Activated T-cell treated with anti-CD3 and anti-CD28 coated beads for 24 hours (primary cell): ENCODE results near the gene CHD1L.
"Not testable (repeated sequence)": the region's sequence is repeated elsewhere in the genome, so short reads cannot be mapped to it uniquely, and the experiment has no call there.

Source experiments
- DNase-seq: peaks from one replicate; pipeline ENCODE4 v3.0.0-alpha.2; 2020; ENCODE audit warnings: low read depth

CHD1L gene

GRCh38 chr1:147270721-147271120 is 28.2 kb downstream of the CHD1L start:
- DNase-seq, result no peak

DNA sequence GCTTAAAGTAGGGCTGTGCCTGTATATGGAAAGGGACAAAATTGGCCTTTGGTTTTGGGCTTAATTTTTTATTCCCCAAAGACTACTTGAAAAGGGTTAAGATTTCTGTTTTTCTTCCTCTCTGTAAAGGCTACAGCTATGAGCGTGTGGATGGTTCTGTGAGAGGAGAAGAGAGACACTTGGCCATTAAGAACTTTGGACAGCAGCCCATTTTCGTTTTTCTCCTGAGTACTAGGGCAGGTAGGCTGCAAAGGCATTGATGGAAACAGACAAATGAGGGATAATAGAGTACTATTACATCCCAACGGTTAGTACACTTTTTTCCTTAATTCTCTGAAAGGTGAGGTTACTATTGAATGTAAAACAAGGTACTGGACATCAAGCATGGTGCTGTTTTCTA is 29.6 kb downstream of the CHD1L start:
- no peak for DNase-seq

GRCh38 chr1:147273409-147274336 is 31.2 kb downstream of the CHD1L start:
- DNase-seq, result no peak

- DNase-seq, result no peak
These were observed 39.5 kb downstream of the CHD1L start for GRCh38 chr1:147281950-147282349.

- no peak for DNase-seq
These were observed 40.5 kb downstream of the CHD1L start for GRCh38 chr1:147283011-147283410.

- DNase-seq, result no peak
These were observed 44.8 kb downstream of the CHD1L start for GRCh38 chr1:147287133-147287865.

- DNase-seq, result no peak
These were observed 49.5 kb downstream of the CHD1L start for GRCh38 chr1:147292012-147292411.

DNA sequence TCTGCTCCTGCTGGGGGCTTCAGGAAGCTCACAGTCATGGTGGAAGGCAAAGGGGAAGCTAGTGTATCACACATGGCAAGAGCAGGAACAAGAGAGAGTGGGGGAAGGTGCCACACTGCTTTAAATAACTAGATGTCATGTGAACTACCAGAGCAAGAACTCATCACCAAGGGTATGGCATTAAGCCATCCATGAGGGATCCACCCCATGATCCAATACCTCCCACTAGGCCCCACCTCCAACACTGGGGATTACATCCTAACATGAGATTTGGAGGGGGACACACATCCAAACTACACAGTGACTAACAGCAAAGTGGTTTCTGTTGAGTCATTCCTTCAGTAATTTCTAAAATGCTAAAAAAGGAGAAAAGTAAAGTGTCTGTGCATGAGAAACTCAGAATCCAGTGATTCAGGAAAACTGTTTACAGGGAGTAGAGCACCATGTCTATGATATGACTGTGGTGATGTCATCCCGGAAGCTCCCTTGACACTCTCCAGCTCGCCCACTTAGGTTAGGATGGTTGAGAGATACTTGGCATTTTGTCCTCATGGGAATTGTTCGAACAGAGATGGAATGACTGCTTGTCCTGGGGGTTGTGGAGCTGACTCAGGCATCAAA is 50.3 kb downstream of the CHD1L start:
- no peak for DNase-seq

- DNase-seq, result no peak
These were observed 55.0 kb downstream of the CHD1L start for GRCh38 chr1:147297438-147297837.

DNA sequence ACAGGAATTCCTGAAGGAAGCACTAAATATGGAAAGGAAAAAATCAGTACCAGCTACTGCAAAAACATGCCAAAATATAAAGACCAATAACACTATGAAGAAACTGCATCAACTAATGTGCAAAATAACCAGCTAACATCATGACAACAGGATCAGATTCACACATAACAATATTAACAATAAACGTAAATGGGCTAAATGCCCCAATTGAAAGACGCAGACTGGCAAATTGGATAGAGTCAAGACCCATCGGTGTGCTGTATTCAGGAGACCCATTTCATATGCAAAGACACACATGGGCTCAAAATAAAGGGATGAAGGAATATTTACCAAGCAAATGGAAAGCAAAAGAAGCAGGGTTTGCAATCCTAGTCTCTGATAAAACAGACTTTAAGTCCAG is 63.3 kb downstream of the CHD1L start:
- DNase-seq, result not testable (repeated sequence)

DNA sequence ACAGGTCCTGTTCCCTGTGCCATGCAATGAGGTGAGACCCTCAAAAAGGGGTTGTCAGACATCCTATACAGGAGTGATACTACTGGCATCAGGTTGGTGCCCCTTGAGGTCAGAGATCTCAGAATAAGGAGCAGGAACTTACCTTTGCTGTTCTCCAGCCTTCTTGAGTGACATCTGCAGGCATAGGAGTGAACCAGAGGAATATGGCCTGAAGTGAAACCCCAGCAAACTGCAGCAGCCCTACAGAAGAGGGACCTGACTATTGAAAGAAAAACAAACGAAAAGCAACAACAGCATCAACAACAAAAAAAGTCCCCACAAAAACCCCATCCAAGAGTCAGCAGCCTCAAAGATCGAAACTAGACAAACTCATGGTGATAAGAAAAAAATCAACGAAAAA is 74.5 kb downstream of the CHD1L start:
- DNase-seq, result no peak

DNA sequence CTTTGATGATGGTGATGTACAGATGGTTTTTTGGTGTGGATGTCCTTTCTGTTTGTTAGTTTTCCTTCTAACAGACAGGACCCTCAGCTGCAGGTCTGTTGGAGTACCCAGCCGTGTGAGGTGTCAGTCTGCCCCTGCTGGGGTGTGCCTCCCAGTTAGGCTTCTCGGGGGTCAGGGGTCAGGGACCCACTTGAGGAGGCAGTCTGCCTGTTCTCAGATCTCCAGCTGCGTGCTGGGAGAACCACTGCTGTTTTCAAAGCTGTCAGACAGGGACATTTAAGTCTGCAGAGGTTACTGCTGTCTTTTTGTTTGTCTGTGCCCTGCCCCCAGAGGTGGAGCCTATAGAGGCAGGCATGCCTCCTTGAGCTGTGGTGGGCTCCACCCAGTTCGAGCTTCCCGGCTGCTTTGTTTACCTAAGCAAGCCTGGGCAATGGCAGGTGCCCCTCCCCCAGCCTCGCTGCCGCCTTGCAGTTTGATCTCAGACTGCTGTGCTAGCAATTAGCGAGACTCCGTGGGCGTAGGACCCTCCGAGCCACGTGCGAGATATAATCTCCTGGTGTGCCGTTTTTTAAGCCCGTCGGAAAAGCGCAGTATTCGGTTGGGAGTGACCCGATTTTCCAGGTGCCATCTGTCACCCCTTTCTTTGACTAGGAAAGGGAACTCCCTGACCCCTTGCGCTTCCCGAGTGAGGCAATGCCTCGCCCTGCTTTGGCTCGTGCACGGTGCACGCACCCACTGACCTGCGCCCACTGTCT is 84.6 kb downstream of the CHD1L start:
- DNase-seq, result not testable (repeated sequence)

GRCh38 chr1:147334292-147334691 is 91.8 kb downstream of the CHD1L start:
- DNase-seq, result no peak

- no peak for DNase-seq
These were observed 93.8 kb downstream of the CHD1L start for GRCh38 chr1:147336291-147336690.

GRCh38 chr1:147337040-147337630 is 94.7 kb downstream of the CHD1L start:
- DNase-seq, result no peak

DNA sequence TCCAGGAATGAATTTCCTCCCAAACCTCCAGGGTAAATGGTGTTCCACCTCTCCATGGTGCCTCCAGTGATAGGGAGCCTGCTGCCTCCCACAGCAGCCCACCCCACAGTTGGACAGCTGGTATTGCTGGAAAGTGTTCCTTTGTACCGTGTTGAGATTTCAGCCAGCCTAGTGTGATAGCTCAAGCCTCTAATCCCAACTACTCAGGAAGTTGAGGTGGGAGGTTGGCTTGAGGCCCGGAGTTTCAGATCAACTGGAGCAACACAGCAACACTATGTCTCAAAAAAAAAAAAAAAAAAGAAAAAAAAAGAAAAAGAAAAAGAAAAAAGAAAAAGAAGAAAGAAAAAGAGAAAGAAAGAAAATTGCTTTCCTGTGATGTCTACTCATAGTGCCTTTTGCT is 96.1 kb downstream of the CHD1L start:
- no peak for DNase-seq

DNA sequence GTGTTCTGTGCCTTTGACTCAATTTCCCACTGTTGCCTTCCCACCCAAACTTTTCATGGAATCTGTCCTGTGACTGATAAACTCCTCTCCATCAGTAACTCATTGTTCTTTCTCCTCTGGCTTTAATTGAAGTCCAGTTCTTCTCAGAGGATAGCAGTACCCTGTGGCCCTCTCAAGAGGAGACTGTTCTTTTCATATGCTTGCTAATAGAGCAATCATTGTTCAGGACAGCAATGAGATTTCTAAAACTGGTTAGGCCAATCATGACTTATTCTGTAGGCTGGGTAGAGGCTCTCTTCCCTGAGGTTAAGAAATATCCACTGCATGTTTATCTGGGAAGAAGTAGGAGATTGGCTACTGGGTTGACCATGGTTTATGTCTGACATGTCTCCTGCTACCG is 98.8 kb downstream of the CHD1L start:
- DNase-seq, result no peak
